GM21723 (cell line): ENCODE measurements around the gene PRKAA1.
"Not testable (repeated sequence)": the region's sequence is repeated elsewhere in the genome, so short reads cannot be mapped to it uniquely, and the experiment has no call there.

Source experiments
- ATAC-seq: cut with Tn5 transposase; IDR thresholded peaks from one replicate; pipeline ENCODE4 v1.9.1; 2021; ENCODE audit warnings: mild to moderate bottlenecking, moderate library complexity; ENCODE audit not compliant: unreplicated experiment

Gene PRKAA1

DNA sequence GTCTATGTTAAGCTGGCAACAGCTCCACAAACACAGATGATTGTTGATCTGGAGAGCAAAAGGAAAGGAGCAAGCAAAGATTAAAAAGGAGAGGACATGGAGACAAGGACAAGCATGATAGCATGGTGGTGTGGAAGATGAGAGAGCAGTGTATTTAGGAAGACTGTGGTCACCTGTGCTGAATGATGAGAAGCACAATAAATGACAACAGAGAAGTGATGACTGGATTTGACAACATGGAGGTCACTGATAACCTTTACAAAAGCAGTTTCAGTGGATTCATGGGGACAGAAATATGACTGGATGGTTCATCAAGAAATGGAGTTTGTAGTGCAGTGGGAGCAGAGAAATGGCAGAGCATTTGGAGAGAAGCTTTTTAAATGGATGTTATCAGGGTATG, 62.6 kb downstream of the PRKAA1 start:
- ATAC-seq = no peak

DNA sequence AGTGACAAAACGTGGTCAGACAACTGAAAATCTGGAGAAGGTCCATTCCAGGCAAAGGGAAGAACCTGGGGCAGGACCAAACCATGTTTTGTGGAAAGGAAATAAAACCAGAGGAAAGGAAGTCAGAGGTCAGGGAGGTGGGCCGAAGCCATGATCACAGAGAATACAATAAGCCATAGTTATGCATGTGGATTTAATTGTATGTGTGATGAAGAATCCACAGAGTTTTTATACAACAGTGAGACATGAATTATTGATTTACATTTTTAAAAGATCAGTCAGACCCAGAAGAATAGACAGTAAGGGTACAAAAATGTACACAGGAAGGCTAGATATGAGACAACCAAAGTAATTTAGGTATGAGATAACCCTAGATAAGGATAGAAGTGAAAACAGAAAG, 63.2 kb downstream of the PRKAA1 start:
- no peak for ATAC-seq

DNA sequence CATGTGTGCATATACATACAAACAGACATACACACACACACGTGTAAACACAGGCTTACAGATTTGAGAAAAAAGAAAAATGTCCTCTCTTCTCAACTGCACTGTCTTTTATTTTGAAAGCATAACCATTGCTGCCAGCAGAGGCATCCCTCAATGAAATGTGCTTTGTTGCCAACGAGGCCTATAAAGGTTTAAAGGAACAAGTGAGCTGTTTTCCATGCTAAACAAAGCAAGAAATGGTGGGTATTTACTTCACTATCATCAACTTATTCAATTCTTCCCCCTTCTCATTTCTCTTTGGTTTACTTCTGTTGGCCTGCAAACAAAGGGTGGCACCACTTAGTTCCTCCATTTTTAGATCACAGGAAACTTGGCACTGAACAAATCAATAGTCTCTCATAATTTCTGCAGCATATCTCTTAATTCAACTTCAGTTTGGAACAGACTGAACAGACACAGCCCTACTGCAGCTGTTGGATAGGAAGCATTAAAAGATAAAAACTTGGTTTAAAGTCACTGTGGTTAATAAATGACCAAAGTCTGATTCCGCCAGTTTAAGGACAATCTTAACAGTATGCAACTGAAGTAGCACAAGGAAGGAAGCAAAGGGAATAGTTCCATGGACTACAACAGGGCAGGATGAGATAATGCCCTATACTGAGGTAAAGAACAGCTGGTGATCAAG, 64.2 kb downstream of the PRKAA1 start:
- ATAC-seq = no peak

DNA sequence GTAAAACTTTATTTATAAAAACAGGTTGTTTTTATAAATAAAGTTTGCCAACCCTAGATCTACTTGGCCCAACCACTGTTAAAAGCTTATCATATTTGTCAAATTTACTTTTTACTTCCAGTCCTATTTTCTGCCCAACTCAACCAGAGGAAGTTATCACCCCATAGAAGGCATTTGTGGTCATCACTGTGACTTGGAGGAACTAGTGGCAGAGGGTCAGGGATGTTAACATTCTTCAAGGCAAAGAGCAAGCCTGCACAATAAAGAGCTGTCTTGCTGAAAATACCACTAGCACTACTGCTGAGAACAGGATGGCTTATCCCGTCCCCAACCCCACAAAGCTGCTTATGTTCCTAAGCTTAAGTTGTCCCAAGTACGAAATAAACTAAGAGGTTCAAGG, 64.7 kb downstream of the PRKAA1 start:
- ATAC-seq = no peak

DNA sequence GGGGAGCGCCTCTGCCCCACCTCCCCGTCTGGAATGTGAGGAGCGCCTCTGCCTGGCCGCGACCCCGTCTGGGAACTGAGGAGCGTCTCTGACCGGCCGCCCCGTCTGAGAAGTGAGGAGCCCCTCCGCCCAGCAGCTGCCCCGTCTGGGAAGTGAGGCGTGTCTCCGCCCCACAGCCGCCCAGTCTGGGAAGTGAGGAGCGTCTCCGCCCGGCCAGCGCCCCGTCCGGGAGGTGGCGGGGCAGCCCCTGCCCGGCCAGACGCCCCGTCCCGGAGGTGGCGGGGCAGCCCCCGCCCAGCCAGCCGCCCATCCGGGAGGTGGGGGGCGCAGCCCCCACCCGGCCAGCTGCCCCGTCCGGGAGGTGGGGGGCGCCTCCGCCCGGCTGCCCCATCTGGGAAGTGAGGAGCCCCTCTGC, 75.7 kb downstream of the PRKAA1 start:
- ATAC-seq = not testable (repeated sequence)

DNA sequence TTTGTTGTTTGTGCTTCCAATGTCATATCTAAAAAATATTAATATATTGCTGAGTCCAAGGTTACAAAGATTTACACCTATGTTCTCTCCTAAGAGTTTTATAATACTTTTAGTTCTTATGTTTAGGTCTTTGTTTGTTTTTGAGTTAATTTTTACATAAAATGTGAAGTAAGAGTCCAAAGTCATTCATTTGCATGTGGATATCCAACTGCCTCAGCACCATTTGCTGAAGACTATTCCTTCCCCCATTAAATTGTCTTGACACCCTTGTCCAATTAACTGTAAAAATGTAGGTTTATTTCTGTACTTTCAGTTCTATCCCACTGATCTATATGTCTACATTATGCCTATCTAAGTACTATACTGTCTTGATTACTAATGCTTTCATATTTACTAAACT, 78.1 kb downstream of the PRKAA1 start:
- ATAC-seq = no peak

DNA sequence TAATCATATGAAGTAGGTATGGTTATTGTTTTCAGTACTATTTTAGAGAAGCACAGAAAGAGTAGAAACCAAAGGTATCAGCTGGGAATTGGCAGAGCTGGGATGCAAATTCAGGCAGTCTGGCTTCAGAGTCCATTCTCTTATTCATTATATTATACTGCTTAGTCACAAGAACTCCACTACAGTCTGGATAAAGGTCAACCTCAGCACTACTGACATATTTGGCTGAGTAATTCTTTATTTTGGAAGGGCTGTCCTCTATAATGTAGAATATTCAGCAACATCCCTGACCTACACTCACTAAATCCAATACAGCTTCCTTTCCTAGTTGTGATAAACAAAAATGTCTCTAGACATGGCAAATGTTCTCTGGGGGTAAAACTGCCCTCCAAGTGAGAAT, 80.9 kb downstream of the PRKAA1 start:
- no peak for ATAC-seq

DNA sequence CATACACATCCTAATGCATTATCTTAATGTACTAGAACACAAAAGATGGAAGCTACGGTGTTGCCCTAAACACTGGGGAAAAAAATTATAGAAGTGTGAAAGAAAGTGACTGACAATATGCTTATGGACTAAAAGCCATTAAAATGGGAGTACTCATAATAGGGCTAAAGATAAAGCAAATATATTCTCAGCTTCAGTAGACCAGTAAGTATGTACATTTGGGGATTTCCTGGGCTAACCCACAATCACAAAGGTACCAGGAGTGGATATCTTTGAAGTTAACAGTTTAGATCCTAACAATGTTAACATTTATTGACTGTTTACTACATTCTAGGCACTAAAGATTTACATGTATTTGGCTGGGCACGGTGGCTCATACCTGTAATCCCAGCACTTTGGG, 81.6 kb downstream of the PRKAA1 start:
- ATAC-seq = no peak

DNA sequence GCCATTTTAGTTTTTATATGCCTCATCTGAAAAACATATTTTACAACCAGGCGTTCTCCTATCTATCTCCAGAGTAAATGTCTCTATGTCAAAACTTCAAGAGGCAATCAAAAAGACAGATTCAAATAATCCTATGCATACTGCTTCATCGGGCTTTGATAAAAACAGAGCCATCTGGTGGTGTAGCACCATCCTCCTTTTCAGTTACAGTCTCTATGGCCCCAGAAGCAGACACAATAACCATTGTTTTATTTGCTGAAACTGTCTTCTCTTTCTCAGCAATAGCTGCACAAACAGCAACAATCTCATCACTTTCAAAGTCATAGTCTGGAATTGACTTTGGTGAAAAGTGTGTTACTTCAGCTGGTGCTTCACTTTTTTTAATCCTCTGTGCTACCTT, 82.2 kb downstream of the PRKAA1 start:
- no peak for ATAC-seq

DNA sequence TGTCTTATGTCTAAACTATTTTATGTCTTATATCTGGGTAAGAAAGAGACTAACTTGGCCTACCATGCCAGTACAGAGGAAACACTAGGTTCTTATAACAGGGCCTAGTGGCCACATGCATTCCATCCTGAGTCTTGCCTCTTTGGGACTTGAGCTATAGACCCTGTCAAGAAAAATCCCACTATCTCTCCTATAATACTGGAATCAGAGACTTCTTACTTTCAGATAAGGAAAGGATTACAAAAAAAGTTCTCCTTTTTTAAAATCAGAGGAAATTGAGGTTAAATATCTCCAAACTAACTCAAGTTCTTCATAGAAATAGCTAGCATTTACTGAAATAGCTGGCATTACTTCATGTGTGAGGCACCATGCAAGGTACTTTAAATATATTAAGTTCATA, 84.2 kb downstream of the PRKAA1 start:
- ATAC-seq = no peak

DNA sequence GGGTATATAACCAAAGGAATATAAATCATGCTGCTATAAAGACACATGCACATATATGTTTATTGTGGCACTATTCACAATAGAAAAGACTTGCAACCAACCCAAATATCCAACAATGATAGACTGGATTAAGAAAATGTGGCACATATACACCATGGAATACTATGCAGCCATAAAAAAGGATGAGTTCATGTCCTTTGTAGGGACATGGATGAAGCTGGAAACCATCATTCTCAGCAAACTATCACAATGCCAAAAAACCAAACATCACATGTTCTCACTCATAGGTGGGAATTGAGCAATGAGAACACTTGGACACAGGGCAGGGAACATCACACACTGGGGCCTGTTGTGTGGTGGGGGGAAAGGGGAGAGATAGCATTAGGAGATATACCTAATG, 87.6 kb downstream of the PRKAA1 start:
- not testable (repeated sequence) for ATAC-seq
